GM12864 (cell line): ENCODE data around the gene DTWD1.
"Not testable (repeated sequence)": the region's sequence is repeated elsewhere in the genome, so short reads cannot be mapped to it uniquely, and the experiment has no call there.

ENCODE experiments used
- DNase-seq: peaks from one replicate; pipeline ENCODE4 v3.0.0-alpha.2; 2011; ENCODE audit warnings: low read depth
- H3K4me3 ChIP-seq: 2 replicates; pipeline ENCODE4 v1.5.1; 2011; ENCODE audit warnings: mild to moderate bottlenecking, low read depth, low read length, control low read depth
- CTCF ChIP-seq: IDR thresholded peaks from 2 replicates; pipeline ENCODE4 v1.5.1; 2011; ENCODE audit warnings: low read depth, mild to moderate bottlenecking, moderate library complexity, low read length, control low read depth, inconsistent platforms; ENCODE audit errors: missing control alignments

Gene DTWD1

GRCh38 chr15:49610157-49610918 is 10.5 kb upstream of the DTWD1 start:
- H3K4me3 ChIP-seq: no peak overlapping the region
- TF ChIP-seq CTCF: no peak
- no peak for DNase-seq

DNA sequence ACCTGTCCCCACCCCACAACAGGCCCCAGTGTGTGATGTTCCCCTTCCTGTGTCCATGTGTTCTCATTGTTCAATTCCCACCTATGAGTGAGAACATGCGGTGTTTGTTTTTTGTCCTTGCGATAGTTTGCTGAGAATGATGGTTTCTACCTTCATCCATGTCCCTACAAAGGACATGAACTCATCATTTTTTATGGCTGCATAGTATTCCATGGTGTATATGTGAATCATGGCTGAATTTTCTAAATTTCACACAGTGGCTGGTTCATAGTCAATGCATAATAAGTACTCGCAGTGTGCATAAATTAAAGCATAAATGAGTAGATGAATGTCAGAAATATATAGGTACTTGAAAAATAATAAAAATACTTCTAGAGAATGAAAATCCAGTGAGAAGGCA is 8.6 kb upstream of the DTWD1 start:
- not testable (repeated sequence) for H3K4me3 ChIP-seq, DNase-seq

- no peak overlapping the region for H3K4me3 ChIP-seq
- DNase-seq: no peak
- TF ChIP-seq CTCF: no peak
These were observed 1.6 kb upstream of the DTWD1 start for GRCh38 chr15:49619226-49619625.

DNA sequence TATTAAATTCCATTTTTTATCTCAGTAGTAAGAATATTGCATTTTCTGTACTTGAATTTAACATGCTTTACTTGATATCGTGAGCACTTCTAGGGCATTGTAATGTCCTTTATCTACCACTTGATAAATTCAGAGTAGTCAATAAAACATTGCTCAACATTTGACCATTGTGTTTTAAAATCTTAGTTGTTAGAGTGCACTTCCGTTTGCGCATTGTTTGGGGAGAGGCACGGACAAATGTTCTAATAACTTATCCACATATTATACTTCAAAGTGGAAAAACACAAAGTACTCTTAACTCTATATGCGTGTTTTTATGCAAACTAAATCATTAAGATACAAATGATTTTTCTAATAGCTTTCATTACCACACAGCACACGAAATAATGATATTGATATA is 649 bp upstream of the DTWD1 start:
- no peak for DNase-seq
- no peak for TF ChIP-seq CTCF
- H3K4me3 ChIP-seq: peak overlapping the region; percentile 74

- no peak for DNase-seq
- no peak for TF ChIP-seq CTCF
These were observed 558 bp downstream of the DTWD1 start for GRCh38 chr15:49621401-49621811.

DNA sequence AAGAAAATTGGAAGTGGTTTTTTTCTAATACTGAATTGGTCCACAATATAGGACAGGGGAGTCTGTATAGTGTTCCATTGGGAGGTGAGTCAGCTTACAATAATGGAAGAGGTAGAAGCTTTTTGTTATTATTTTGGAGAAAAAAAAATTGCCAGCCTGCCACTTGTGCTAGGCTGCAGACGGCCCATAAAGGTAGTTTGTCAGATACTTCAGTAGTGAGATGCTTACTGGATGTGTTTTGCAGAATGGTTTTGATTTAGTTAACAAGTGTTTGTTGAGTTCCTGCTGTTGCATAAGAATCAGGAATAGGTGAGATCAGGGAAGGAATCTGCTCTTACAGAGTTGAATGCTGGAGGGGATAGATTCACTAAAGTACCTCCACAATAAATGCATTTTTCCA is 1.0 kb downstream of the DTWD1 start:
- TF ChIP-seq CTCF: no peak
- no peak for DNase-seq
- H3K4me3 ChIP-seq: peak overlapping the region; percentile 74

More at GRCh38 chr15:49621401-49621811, 558 bp downstream of the DTWD1 start:
- H3K4me3 ChIP-seq: peak overlapping the region; percentile 74

DNA sequence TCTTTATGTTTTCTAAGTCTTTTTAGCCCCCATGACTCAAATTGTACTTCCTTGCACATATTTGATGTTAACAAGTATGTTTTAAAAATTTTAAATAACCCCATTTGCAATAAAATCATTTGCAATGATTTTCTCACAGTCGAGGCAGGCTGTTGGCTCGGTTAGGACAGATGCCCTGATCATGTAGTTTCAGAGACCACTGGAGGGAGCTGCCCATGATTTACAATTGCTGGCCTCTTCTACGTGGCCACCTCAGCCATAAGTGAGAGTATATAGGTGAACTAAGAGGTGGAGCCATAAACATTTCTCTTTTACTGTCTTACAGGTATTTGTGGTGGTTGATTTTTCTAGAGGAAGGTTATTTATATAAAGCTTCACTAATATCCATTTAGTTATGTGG is 1.7 kb downstream of the DTWD1 start:
- no peak for DNase-seq
- TF ChIP-seq CTCF: no peak
- no peak overlapping the region for H3K4me3 ChIP-seq

DNA sequence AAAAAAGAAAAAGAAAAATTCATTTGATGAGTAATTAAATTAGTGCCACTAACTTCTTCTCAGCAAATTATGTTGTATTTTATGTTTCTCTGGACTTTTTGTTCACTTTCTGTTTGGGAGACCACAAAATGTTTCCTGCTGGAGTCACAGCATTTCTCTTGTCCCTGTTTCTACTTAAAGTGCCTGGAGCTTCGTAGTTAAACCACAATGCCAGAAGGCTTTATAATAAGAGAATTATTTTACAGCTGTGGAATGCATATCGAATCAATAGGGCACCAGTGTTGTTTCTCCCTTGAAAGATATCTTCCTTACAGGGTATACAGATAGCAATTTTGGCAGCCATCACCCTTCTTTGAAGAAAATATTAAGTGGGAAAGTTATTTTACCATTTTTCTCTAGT is 3.2 kb downstream of the DTWD1 start:
- no peak for TF ChIP-seq CTCF
- H3K4me3 ChIP-seq: no peak overlapping the region
- DNase-seq: no peak
